Stimulated activated naive CD8-positive, alpha-beta T cell treated with anti-CD3 and anti-CD28 coated beads, Interleukin-15, Interleukin-2, amounts not matched to agents 100 ng/mL and 50 ng/mL, for 24 hours (primary cell): ENCODE measurements around the gene COL15A1.
A peak's percentile ranks its signal among the peaks of the same experiment; 100 is the strongest.
"Not testable (repeated sequence)": the region's sequence is repeated elsewhere in the genome, so short reads cannot be mapped to it uniquely, and the experiment has no call there.

ENCODE experiments used
- H3K27ac Mint-ChIP-seq: one replicate; pipeline ENCODE4 v1.8.0; 2021; ENCODE audit warnings: mild to moderate bottlenecking, mixed read lengths
- H3K27me3 Mint-ChIP-seq: one replicate; pipeline ENCODE4 v1.8.0; 2021; ENCODE audit warnings: mixed read lengths
- H3K36me3 Mint-ChIP-seq: one replicate; pipeline ENCODE4 v1.8.0; 2021; ENCODE audit warnings: low read depth, mixed read lengths
- H3K4me1 Mint-ChIP-seq: one replicate; pipeline ENCODE4 v1.8.0; 2021; ENCODE audit warnings: low read depth, mixed read lengths
- H3K4me3 Mint-ChIP-seq: one replicate; pipeline ENCODE4 v1.8.0; 2021; ENCODE audit warnings: mild to moderate bottlenecking, mixed read lengths
- H3K9me3 Mint-ChIP-seq: one replicate; pipeline ENCODE4 v1.8.0; 2021; ENCODE audit warnings: mixed read lengths

The COL15A1 gene

DNA sequence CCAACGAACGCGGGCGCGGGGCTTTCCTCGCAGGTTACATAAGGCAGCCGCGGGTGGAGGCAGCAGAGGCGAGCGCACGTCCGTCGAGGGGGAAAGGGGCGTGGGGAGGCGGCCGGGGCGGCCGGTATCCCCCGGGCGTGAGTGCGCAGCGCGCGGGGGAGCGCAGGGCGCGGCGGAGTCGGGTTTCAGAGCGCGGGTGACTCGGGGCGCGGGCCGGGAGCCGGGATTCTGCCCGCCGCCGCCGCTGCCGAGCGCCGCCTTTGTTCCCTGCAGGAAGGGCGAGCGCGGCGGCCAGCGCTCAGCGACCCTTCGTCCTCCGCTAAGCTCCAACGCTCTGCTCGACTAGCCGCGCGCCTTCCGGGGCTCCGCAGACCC is at the start of gene COL15A1:
Gene COL15A1 (plus strand): TSS at position 226 of the 375 bp plus-strand sequence. CDS start 155 bp downstream, outside the sequence.
- H3K4me1 Mint-ChIP-seq, result peaks cover 3% of the 10 kb centered on the region
- peaks cover 73% of the 10 kb centered on the region for H3K27me3 Mint-ChIP-seq
- no peaks in the 10 kb centered on the region for H3K36me3 Mint-ChIP-seq
- H3K9me3 Mint-ChIP-seq, result no peaks in the 10 kb centered on the region
- H3K27ac Mint-ChIP-seq, result no peak within 1 kb of the TSS
- H3K4me3 Mint-ChIP-seq, result peak within 1 kb of the TSS; percentile 63

GRCh38 chr9:98894171-98894570 is 49.5 kb upstream of the COL15A1 start:
- Mint-ChIP-seq H3K9me3 (peaks cover 9% of the 10 kb centered on the region), H3K4me1 (peaks cover 3% of the 10 kb centered on the region), H3K4me3 (no peak overlapping the region), H3K27me3 (peaks cover 32% of the 10 kb centered on the region), H3K27ac (no peak overlapping the region), H3K36me3 (no peaks in the 10 kb centered on the region)

GRCh38 chr9:98894761-98895160 is 48.9 kb upstream of the COL15A1 start:
- no peaks in the 10 kb centered on the region for H3K36me3 Mint-ChIP-seq
- H3K27me3 Mint-ChIP-seq, result peaks cover 32% of the 10 kb centered on the region
- H3K9me3 Mint-ChIP-seq, result peaks cover 9% of the 10 kb centered on the region
- H3K4me3 Mint-ChIP-seq, result no peak overlapping the region
- H3K4me1 Mint-ChIP-seq, result peaks cover 3% of the 10 kb centered on the region
- no peak overlapping the region for H3K27ac Mint-ChIP-seq

DNA sequence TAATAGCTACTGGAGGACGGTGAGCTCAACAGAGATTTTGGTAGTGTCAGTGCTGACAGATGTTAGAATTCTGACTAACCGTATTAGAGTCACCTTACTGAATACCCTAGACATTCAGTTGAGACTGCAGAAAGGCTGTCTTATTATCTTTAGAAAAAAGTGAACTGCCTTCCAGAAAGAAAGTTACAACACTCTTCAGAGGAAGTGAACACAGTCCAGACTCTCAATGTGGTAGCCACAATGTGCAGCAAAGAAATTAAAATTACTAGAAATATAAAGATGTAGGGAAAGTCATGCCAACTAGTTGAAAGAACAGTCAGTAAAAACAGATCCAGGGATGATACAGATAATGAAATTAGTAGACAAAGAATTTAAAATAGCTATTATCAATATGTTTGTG is 47.1 kb upstream of the COL15A1 start:
- no peaks in the 10 kb centered on the region for H3K36me3 Mint-ChIP-seq
- H3K4me3 Mint-ChIP-seq, result no peak overlapping the region
- H3K4me1 Mint-ChIP-seq, result peaks cover 3% of the 10 kb centered on the region
- H3K27me3 Mint-ChIP-seq, result peaks cover 32% of the 10 kb centered on the region
- H3K9me3 Mint-ChIP-seq, result peaks cover 9% of the 10 kb centered on the region
- no peak overlapping the region for H3K27ac Mint-ChIP-seq

GRCh38 chr9:98897745-98898144 is 46.0 kb upstream of the COL15A1 start:
- Mint-ChIP-seq H3K27ac (no peak overlapping the region), H3K9me3 (peaks cover 9% of the 10 kb centered on the region), H3K4me3 (no peak overlapping the region), H3K4me1 (no peaks in the 10 kb centered on the region), H3K27me3 (peaks cover 32% of the 10 kb centered on the region), H3K36me3 (no peaks in the 10 kb centered on the region)

DNA sequence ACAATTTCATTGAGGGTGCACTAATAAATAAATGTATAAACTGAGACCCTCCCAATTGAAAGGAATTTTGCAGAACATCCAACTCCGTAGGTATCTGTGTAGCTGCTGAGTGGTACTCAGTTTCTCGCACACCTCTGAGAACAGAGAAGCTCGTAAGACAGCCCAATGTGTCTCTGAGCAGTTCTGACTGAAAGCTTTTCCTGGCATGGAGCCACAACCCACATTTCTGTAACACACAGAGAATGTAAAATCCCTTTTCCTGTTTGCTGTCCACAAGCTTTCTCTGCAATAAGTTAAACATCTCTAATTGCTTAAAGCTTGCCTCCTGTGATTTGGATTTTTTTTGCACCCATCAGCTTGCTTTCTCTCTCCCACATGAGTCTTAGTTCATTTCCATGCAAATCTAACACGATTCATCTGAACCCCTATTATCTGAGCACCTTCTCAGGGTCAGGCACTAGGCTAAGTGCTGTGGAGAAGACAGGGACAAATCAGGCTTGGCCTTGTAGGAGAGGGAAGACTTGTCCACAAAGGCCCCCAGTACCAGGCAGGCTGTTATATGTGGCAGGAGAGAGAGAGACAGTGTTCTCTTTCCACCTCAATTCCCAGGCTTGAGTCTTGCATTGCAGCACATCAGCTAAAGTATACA is 44.2 kb upstream of the COL15A1 start:
- no peak overlapping the region for H3K4me3 Mint-ChIP-seq
- no peaks in the 10 kb centered on the region for H3K4me1 Mint-ChIP-seq
- H3K27me3 Mint-ChIP-seq, result peaks cover 32% of the 10 kb centered on the region
- peaks cover 9% of the 10 kb centered on the region for H3K9me3 Mint-ChIP-seq
- H3K36me3 Mint-ChIP-seq, result no peaks in the 10 kb centered on the region
- no peak overlapping the region for H3K27ac Mint-ChIP-seq

GRCh38 chr9:98900244-98900643 is 43.5 kb upstream of the COL15A1 start:
- no peak overlapping the region for H3K4me3 Mint-ChIP-seq
- no peaks in the 10 kb centered on the region for H3K36me3 Mint-ChIP-seq
- no peak overlapping the region for H3K27ac Mint-ChIP-seq
- peaks cover 28% of the 10 kb centered on the region for H3K27me3 Mint-ChIP-seq
- peaks cover 9% of the 10 kb centered on the region for H3K9me3 Mint-ChIP-seq
- H3K4me1 Mint-ChIP-seq, result no peaks in the 10 kb centered on the region

DNA sequence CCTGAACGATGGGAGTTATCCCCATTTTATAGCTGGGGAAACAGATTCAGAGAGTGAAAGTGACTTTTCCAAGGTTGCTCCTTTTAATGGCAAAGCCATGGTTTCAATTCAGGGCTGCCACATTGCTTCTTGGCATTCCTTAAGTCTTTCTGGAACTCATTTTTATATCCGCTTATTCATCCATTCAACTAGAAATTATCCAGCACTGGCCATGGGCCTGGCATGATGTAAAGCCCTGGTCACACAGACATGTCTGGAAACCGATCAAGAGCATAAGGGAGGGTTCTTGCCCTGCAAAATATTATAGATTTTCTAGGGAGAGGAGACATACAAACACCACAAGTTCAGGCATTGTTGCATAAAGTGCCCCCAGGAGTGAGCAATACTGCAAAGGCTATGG is 43.0 kb upstream of the COL15A1 start:
- Mint-ChIP-seq H3K9me3 (peaks cover 9% of the 10 kb centered on the region), H3K27me3 (peaks cover 23% of the 10 kb centered on the region), H3K36me3 (no peaks in the 10 kb centered on the region), H3K27ac (no peak overlapping the region), H3K4me3 (no peak overlapping the region), H3K4me1 (no peaks in the 10 kb centered on the region)

- not testable (repeated sequence) for H3K9me3 Mint-ChIP-seq, H3K27ac Mint-ChIP-seq, H3K4me1 Mint-ChIP-seq, H3K36me3 Mint-ChIP-seq, H3K4me3 Mint-ChIP-seq
- peaks cover 13% of the 10 kb centered on the region for H3K27me3 Mint-ChIP-seq
These were observed 41.9 kb upstream of the COL15A1 start for GRCh38 chr9:98901843-98902242.

DNA sequence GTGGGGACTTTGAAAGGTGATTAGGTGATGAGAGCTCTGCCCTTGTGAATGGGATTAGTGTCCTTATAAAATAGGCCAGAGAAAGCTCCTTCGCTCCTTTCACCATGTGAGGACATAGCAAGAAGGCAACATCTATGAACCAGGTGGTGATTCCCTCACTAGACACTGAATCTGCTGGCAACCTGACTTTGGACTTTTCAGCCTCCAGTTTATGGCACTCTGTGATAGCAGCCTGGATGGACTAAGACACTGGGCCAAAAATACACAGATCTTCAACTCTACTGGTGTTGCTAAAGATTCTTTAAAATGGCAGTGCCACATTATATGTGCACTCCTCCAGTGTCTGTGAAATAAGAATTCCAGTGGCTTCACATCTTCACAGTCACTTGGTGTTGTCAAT is 41.2 kb upstream of the COL15A1 start:
- Mint-ChIP-seq H3K9me3 (no peaks in the 10 kb centered on the region), H3K27ac (no peak overlapping the region), H3K4me3 (no peak overlapping the region), H3K4me1 (no peaks in the 10 kb centered on the region), H3K36me3 (no peaks in the 10 kb centered on the region), H3K27me3 (peaks cover 7% of the 10 kb centered on the region)

- H3K27ac Mint-ChIP-seq, result no peak overlapping the region
- H3K36me3 Mint-ChIP-seq, result no peaks in the 10 kb centered on the region
- H3K4me3 Mint-ChIP-seq, result no peak overlapping the region
- no peaks in the 10 kb centered on the region for H3K9me3 Mint-ChIP-seq
- peaks cover 5% of the 10 kb centered on the region for H3K27me3 Mint-ChIP-seq
- H3K4me1 Mint-ChIP-seq, result no peaks in the 10 kb centered on the region
These were observed 40.8 kb upstream of the COL15A1 start for GRCh38 chr9:98902925-98903324.

- no peaks in the 10 kb centered on the region for H3K36me3 Mint-ChIP-seq
- no peaks in the 10 kb centered on the region for H3K9me3 Mint-ChIP-seq
- H3K4me3 Mint-ChIP-seq, result no peak overlapping the region
- no peak overlapping the region for H3K27ac Mint-ChIP-seq
- no peaks in the 10 kb centered on the region for H3K4me1 Mint-ChIP-seq
- no peaks in the 10 kb centered on the region for H3K27me3 Mint-ChIP-seq
These were observed 39.7 kb upstream of the COL15A1 start for GRCh38 chr9:98903961-98904411.

- H3K27me3 Mint-ChIP-seq, result no peaks in the 10 kb centered on the region
- H3K27ac Mint-ChIP-seq, result no peak overlapping the region
- no peaks in the 10 kb centered on the region for H3K4me1 Mint-ChIP-seq
- H3K4me3 Mint-ChIP-seq, result no peak overlapping the region
- H3K9me3 Mint-ChIP-seq, result no peaks in the 10 kb centered on the region
- H3K36me3 Mint-ChIP-seq, result no peaks in the 10 kb centered on the region
These were observed 38.7 kb upstream of the COL15A1 start for GRCh38 chr9:98905015-98905414.

- Mint-ChIP-seq H3K27me3 (no peaks in the 10 kb centered on the region), H3K4me3 (no peak overlapping the region), H3K4me1 (no peaks in the 10 kb centered on the region), H3K9me3 (no peaks in the 10 kb centered on the region), H3K36me3 (no peaks in the 10 kb centered on the region), H3K27ac (no peak overlapping the region)
These were observed 37.2 kb upstream of the COL15A1 start for GRCh38 chr9:98906273-98907040.

DNA sequence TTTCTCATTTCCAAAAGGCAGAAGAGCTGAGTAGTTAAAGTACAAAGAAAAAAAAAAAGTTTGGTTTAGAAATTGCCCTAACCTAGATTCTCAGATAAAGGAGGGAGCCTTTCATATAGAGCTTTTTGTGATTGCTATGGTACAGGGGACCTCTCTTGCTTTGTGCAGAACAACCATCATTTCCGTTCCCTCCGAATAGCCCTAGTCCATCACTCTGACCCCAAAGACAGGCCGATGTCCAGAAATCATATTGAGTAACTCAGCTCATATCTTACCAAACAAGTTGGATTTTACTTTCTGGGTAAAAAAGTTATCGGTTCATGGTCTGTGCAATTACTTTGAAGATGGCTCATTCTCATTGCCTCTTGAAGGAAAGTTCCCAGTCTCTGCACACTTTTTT is 36.7 kb upstream of the COL15A1 start:
- H3K4me1 Mint-ChIP-seq, result no peaks in the 10 kb centered on the region
- H3K27ac Mint-ChIP-seq, result no peak overlapping the region
- H3K4me3 Mint-ChIP-seq, result no peak overlapping the region
- no peaks in the 10 kb centered on the region for H3K9me3 Mint-ChIP-seq
- no peaks in the 10 kb centered on the region for H3K27me3 Mint-ChIP-seq
- H3K36me3 Mint-ChIP-seq, result no peaks in the 10 kb centered on the region
